ENCODE results near the gene LRRC45. TPM values are rescaled to one million over a fixed set of nuclear protein-coding genes. Genes with fewer than 3 reads are reported as not detected.

The LRRC45 gene
- total and polyA plus RNA-seq, 2 experiments from 2014 or later: 16.1 to 40.7 TPM

- TF ChIP-seq REST (IDR thresholded peaks at IDR 0.05; ENCODE audit: unreplicated experiment) (no peak), EZH2phosphoT487 (IDR thresholded peaks at IDR 0.05; ENCODE audit: unreplicated experiment) (no peak), CREB1 (CRISPR knock-in tag; IDR thresholded peaks at IDR 0.05; ENCODE audit: low read depth) (no peak), POLR2AphosphoS5 (IDR thresholded peaks at IDR 0.05; ENCODE audit: low read depth) (no peak)
These were observed 46.5 kb upstream of the LRRC45 start (continued) for GRCh38 chr17:81976332-81977210.

- Histone ChIP-seq H3F3A (replicated peaks; ENCODE audit: low read depth) (peaks cover 4% of the 10 kb centered on the region; the same call in 1 of the 2 replicates), H3K27ac (ENCODE audit: low read depth) (peak within 1 kb of the TSS; percentile 88; the same call in 1 of the 2 replicates), H3K9me2 (ENCODE audit: insufficient read depth) (no peaks in the 10 kb centered on the region), H2AFZ (peak within 1 kb of the TSS; percentile 90), H3K4me3 (peak within 1 kb of the TSS; percentile 92), H4K20me1 (replicated peaks; ENCODE audit: insufficient read depth) (no peaks in the 10 kb centered on the region; the same call in 1 of the 2 replicates), H3K4me2 (peak within 1 kb of the TSS; percentile 96), H3K27me3 (ENCODE audit: insufficient read depth) (peaks cover 31% of the 10 kb centered on the region), H3K36me3 (ENCODE audit: insufficient read depth) (peaks cover 4% of the 10 kb centered on the region; the same call in 1 of the 2 replicates), H3K4me1 (ENCODE audit: insufficient read depth) (no peaks in the 10 kb centered on the region), H3K79me2 (replicated peaks; ENCODE audit: insufficient read depth) (peaks cover 9% of the 10 kb centered on the region)
- Mint-ChIP-seq H3K4me3 (peak within 1 kb of the TSS; percentile 89), H3K27me3 (ENCODE audit: insufficient read depth, low read depth, poor library complexity) (peaks cover 30% of the 10 kb centered on the region), H3K36me3 (ENCODE audit: low read depth) (peaks cover 29% of the 10 kb centered on the region), H3K4me1 (peaks cover 6% of the 10 kb centered on the region; the same call in 2 of the 3 replicates), H3K27ac (peak within 1 kb of the TSS; percentile 88; the same call in 1 of the 2 replicates), H3K9me3 (peaks cover 21% of the 10 kb centered on the region)
- TF ChIP-seq ETS1 (IDR thresholded peaks at IDR 0.05) (0 out of 2 replicates have a peak, but pooled peaks have one; percentile 31), ZNF462 (CRISPR knock-in tag; IDR thresholded peaks at IDR 0.05) (no peak), CTCF (conservative IDR thresholded peaks at IDR 0.05; ENCODE audit: low read depth in 2 of 2) (no peak), EZH2 (IDR thresholded peaks at IDR 0.05; ENCODE audit: low read depth, unreplicated experiment) (no peak), STAT1 (IDR thresholded peaks at IDR 0.05; ENCODE audit: unreplicated experiment) (no peak), POLR2AphosphoS5 (IDR thresholded peaks at IDR 0.05; ENCODE audit: low read depth) (peak; percentile 83), CREB1 (CRISPR knock-in tag; IDR thresholded peaks at IDR 0.05; ENCODE audit: low read depth) (peak; percentile 88)
- peak; percentile 93 for DNase-seq (ENCODE audit: low spot score)
- peak; percentile 81 for ATAC-seq
These were observed 45.8 kb upstream of the LRRC45 start, which contains the start of gene ASPSCR1 for GRCh38 chr17:81977211-81977808. ASPSCR1 (plus strand) TSS chr17:81977629; CDS start chr17:81977647, 18 bp downstream.
